Measurements from ENCODE around the gene FAHD1.
A peak's percentile ranks its signal among the peaks of the same experiment; 100 is the strongest.

The FAHD1 gene

DNA sequence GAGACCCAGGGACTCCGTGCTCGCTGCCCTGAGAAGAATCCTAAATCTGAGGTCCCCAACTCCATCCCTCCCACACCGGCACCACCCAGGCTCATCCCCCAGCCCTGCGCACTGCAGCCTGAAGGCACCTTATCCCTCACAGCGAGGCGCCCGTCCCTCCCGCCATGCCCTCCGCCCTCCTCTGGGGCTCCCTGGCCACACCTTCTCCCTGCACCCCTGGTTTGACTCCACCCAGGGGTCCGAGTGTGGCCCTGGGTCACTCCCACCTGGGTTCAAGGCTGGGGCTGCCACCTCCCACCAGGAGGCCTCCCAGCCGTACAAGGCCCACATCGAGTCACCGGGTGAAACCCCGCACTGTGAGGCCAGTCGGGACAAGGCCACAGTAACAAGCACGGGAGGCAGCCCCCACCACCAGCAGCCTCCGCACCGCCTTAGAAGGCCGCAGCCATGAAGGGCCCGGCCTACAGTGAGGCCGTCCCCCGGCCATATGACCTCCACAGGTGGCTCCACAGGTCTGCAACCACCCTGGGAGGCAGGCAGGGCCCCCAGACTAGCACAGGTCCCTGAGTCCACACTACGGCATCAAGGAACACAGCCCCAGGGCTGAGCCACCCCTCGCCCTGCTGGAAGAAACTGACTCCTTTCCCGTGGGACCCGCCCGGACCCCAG lies 8.7 kb upstream of the FAHD1 start:
- no peak for DNase-seq

DNA sequence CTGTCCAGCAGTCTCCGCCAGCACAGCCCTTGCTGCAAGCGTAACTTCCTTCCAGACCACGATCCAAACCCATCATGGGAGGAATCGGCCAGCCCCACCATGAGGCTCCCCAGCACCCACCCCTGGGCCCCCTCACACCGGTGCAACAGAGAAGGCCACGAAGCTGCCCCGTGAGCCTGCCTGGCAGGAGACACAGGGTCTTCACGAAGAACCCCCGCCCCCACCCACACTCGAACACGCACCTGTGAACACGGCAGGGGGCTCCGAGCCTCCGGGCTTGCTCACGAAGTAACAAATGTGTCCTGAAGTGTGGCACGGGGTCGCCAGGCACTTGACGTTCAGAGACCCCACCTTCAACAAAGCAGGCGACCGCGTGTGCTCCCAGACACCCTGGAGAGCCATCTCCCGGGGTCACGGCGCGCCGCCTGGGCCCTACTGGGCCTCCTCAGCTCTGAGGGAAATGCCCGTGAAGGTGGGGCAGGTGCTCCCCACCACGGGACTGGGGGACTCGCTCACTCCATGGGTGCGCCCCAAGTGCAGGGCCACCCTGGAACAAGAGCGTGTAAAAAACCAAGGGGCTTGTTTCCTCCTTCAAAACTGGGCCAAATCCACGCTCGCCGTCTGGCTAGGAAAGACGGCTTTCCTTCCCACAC lies 8.0 kb upstream of the FAHD1 start:
- no peak for DNase-seq

DNA sequence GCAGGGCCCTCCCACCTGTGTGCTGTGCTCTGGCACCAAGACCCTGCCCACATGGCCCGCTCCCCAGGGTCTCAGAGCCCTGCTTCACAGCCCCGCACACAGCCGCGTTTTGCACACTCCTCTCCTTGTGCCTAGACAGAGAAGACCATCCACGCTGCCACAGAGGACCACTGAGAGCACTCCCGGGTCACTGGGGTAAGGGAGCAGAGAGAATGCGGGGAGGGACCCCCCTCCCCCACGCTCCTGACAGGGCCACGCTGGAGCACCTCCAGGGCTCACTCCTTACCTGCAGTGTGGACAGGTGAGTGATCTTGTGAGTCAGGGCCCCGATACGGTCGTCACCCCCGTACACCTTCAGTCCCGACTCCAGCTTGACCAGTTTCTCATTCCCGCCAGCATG lies 7.4 kb upstream of the FAHD1 start:
- DNase-seq = no peak

DNA sequence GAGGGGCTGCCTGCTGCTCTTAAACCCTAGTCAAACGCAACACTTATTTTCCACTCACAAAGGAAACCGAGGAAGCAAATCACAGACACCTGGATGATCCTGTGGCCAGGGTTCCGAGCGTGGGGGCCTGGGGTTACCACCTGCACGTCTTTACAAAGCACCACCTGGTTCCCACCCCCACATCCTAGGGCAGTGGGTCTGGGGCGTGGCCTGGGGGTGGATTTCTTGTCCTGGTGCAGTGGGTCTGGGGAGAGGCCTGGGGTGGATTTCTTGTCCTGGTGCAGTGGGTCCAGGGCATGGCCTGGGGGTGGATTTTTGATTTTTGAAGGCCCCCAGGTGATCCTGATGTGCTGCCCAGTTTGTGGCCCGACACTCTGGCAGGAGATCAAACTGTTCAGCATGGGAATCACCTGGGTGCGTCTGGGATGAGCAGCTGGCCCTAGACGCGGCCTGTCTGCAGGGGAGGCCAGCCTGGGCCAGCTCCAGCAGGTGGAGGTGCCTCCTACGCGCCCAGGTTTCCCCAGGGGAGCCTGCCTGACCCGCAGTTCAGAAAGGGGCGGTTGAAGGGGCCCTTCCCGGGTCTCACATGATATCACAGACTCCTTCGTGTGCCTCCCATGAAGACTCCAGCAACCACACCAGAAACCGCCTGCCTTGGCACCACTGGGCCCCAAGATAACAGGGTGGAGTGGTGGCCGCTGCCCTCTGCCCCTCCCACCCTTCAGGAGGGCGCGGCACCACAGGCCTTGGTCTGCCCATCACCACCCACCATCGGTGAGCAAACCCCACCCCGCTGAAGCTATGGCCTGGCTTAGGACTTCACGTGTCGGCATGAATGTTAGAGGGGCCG lies 6.7 kb upstream of the FAHD1 start:
- no peak for DNase-seq

DNA sequence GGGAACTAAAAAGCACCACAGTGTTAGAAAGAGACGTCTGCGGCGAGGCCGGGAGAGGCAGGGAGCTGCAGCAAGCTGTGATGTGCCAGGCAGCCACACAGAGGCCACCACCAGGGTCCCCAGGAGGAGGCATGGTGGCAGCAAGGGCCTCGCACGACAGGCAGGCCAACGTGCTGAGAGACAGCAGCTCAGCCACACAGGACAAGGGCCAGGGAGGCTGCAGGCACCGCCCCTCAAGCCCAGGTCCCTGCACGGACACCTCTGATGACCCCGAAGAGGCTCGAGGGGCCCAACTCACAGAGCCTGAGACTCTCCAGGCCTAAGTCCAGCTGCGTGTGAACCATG lies 6.1 kb upstream of the FAHD1 start:
- no peak for DNase-seq

DNA sequence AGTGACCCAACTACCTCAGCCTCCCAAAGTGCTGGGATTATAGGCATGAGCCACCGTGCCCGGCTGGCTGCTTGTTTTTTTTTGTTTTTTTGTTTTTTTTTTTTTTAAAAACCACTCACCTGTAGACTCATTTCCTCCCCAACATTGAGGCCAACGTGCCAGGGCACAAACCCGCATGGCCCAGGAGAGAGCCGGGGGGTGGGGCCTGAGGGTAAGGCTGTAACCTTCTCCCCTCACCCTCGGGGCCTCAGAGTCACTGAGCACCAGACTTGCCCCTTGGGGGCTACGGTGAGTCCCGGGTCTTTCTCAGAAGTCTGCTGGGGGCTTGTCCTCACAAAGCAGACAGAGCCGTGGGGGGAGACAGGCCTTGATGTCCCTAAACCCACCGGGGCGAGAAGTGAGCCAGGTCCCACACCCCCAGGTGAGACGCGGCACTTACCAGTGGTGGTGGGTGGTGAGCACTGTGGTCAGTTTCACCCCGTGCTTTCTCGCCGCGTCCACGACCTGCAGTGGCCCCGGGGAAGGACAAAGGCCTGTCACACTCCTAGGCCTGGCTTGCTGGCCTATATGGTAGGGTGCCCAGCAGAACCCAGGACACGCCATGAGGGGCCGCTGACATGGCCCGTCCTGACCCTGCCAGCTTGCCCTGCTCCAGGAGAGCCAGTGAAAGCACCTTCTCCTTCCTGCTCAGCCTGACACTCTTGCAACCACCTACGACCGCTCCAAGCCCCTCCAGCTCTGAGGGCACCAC lies 5.0 kb upstream of the FAHD1 start:
- DNase-seq = no peak

DNA sequence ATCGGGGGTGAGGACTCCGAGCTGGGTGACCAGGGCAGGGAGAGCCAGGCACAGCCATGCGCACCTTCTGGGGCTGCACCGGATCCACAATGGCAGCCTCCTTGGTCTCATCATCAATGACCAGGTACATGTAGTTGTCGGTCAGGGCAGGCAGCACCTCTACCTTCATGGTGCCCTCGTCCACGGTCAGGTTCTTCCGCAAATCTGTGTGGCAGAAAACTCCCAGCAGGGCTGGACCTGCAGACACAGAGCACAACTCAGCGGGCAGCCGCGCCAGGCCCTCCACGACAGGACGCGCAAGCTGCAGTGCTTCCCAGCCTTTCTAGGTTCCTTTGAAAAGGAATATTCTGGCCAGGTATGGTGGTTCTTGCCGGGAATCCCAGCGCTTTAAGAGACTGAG lies 4.2 kb upstream of the FAHD1 start:
- no peak for DNase-seq

DNA sequence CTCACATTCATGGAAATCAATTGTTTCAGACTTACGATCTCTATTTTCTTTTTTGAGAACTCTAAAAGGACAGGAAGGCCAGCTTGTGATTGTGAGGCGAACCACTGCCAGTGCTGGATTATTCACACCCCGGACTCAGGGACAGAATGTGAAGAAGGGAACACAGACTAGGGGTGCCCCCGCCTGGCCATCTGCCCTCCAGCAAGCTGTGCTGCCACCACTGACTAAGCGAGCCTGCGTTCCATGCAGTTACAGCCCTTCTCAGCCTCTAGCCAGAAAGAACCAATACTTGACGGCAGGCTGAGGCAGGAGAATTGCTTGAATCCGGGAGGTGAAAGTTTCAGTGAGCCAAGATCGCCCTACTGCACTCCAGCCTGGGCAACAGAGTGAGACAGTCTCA lies 3.2 kb upstream of the FAHD1 start:
- peak; percentile 1 for DNase-seq

DNA sequence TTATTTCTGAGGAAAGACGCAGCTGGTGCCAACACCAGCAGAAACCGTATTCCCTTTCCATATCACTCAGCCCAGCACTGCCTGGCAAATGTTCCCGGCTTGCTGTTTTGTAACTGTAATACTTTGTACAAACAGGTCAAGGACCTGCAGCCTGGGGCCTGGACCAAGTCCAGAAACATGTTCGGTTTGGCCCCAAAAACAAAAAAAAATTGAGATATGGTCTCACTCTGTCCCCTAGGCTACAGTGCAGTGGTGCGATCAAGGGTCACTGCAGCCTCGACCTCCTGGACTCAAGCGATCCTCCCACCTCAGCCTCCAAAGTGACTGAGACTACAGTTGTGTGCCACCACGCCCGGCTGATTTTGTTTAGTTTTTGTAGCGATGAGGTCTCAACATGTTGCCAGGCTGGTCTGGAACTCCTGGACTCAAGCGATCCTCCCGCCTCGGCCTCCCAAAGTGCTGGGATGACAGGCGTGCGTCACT lies 1.6 kb upstream of the FAHD1 start:
- no peak for DNase-seq

DNA sequence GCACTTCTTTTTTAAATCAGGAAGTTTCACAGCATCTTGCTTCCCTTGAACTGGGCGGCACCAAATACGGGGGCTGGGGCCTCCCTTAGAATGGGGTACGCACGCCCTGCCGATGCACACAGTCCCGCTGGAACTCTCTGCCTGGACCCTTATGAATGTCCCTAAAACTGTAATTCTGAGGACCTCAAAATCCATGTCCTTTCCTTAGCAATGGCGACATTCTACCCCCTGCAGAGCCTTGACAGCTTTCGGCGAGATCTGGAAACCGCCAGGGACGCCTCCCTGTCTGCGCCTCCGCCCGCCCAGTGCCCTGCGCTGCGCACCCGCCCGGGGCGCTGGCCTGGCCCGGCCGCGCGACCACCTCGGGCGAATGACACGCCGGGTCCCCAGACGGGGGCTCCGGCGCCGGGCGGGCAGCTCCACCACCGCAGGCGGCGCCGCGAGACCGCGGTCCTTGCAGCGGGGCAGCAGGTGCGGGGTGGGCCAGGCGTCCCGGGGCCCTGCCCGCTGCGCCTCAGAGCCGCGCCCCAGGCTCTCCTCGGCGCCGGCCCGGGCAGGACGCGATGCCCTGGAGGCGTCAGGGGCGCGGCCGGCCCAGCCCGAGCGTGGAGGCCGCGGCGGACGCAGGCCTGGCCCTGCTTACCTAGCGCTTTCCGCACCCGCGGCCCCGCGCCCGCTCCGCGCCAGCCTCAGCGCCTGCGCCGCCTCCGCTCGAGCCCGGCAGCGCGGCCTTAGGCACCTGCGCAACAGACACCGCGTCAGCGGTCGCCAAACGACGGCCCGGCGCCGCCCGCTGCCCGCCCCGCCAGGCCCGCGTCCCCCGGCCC lies 929 bp upstream of the FAHD1 start:
- peak; percentile 9 for DNase-seq

DNA sequence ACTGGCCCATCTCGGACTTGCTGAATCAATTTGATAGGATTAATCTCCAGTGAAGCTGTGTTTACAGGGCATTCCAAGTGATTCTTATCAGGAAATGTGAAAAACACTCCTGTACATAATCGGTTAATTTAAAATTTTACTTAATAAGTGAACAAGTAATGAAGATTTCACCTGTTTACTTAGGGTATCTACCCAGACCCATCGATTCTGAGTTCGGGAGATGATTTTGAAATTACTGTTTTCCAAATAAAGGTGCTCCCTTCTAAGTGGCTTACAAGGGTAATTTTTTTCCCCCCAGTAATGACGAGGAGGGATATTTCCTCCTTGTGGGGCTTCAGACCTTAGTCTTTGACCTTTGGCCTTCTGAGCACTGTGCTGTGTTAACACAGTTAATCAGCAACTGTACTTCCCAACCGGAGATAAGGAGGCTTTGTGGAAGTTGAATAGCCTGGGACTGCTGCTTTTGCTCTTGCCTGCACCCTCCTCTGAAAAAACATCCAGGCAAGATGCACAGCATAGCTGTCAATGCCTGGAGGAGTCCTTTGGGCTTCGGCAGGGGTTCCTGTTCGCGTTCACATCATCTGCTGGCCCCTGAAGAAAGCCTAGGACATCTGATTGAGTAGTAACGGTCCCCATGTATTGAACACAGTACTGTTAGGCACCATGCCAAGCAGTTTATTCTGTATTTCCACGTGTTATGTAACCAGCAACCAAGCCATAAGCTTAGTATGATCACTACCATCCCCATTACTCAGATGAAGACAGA lies 1.8 kb downstream of the FAHD1 start:
- DNase-seq = no peak

DNA sequence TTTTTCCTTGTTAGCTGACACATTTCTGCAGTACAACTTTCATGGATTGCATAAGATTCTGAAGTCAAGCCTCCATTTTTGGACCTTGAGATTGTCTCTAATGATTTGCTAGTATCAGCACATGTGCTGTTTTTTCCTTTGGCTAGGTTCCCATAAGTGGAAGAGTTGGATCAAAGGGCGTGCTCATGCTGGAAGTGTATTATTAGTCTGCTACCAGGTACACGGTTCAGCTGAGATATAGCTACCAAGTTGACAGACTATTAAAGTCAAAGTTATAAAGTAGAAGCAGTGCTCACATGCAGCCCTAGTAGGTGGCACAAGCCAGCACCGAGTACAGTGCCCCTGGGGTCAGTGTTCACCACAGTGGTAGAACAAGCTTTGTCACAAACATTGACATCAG lies 3.2 kb downstream of the FAHD1 start:
- DNase-seq = no peak

DNA sequence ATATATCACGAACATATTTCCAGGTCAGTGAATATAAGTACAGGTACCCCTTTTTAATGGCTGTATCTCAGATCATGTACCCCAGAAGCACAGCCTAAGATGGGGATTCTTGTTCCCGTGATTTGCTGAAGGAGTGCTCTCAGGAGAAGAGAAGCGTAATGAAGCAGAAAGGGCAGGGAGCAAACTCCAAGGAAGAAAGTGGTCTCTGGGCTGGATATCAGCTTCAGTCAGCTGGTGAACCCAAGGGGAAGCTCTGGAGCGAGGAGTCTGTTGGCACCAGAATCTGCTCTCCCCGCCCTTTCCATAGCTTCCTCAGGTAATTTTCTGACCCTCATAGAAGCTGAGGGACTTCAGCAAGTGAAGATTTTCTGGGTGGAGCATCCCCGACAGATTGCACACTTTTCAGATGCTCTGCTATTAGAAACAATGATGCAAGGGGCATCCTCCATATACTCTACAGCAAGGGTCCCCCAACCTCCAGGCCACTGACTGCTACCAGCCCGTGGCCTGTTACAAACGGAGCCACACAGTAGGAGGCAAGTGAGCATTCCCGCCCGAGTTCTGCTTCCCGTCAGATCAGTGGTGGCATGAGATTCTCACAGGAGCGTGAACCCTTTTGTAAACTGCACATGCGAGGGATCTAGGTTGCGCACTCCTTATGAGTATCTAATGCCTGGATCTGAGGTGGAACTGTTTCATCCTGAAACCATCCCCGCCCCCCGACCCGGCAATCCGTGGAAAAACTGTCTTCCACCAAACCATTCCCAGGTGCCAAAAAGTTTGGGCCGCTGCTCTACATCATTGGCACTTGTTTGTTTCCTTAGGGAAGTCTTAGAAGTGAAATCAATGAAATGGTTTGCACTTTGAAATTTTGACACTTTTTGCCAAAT lies 4.4 kb downstream of the FAHD1 start:
- no peak for DNase-seq

DNA sequence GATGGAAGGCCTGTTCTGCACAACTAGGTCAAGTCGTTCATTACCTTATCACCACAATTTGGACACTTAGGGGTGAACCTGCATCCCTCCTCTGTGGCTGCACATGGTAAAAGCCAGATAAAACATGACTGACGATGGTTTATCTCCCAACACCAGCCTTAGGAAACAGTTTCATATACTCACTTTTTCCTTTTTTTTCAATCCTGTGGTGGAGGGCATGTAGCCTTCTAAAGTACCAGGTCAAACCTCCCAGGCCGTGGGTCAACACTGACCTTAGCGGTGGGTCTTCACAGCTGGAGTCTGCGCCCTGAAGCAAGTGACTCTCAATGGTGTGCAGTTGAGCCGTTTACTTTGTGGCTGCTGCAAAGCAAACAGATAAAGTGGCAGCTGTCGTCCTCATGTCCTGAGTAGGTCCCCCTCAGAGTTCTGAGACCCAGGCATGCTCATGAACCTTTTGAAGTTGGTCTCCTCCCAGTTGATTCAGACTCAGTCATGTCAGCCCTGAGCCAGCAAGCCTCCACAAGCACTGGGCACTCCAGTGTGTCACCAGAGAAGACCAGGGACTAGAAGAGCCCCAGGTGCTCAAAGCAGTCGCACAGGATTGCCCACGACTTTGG lies 5.9 kb downstream of the FAHD1 start:
- DNase-seq = no peak

DNA sequence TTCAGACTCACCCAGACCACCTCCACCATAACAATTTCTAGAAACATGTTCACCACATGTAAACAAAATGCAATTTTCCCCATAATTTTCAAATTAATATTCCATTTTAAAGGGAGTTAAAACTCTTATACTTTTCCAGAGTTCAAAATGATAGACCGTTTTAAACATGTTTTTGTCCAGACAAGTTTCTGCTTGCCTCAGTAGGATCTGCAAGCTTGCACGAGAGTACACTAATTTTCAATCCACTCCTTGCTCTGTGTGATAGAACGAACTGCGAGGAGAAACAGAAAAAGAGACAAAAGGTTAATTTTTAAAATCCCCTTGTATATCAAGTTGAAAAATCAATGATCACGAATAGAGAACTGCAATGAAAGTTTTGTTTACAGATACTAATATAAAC lies 7.1 kb downstream of the FAHD1 start:
- DNase-seq = no peak

DNA sequence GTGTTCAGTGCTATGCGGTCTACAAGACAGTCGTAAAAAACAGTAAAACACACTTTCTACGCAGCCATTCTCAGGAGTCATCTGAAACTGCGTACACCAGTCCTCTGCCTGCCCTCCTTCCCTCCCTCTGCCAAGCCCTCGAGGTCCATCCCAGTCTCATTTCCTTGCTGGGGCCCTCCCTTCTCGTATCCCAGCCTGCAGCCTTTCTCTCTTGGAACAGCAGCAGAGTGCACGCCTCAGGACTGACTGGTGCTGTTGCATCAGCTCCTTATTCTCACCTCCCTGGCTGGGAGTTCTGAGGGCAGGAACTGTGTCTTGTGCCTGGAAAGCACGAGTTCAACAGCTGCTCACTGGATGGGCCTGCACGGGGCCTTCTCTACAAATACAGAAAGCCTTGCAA lies 12.5 kb downstream of the FAHD1 start:
- DNase-seq = no peak

DNA sequence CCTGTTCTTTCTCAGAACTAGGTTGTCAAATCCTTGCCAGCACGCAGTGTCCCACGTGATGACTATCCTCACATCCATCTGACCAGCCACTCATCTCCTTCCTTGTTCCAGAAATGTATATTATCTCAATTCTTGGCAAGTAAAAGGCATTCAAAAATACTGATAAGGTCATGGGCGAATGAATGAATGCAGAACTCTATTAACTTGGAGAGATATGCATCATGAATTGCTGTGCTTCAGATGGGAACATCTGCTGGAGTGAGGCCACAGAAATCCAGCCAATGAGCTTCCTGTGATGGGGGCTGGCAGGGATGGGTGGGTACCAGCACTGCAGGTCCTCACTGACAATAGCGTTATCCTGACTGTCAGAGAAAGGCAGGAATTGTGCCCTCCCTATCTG lies 19.0 kb downstream of the FAHD1 start:
- no peak for DNase-seq

DNA sequence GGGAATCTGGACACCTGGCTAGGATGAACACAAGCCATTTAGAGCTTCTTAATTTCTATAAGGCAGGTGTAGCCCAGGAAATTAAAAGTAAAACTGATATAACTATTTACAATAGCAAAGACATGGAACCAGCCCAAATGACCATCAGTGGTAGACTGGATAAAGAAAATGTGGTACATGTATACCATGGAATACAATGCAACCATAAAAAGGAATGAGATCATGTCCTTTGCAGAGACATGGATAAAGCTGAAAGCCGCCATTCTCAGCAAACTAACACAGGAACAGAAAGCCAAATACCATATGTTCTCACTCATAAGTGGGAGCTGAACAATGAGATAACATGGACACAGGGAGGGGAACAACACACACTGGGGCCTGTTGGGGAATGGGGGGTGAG lies 19.4 kb downstream of the FAHD1 start:
- DNase-seq = no peak

DNA sequence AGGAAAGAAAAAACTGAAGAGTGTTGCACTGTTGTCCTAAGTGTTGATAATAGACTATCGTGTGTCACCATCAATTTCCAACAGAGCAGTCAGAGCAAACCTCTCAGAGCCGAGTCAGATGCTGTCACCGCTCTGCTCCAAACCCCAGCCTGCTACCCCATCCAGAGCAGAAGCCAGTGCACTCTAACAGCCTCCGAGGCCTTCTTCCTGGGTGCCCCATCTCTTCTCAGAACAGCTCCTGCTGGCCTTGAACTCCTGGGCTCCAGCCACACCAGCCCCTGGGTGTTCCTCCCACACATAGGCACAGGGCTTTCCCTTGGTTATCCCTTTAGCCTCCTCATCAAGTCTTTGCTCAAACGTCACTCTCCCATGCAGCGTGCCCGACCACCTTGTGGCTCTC lies 24.0 kb downstream of the FAHD1 start:
- DNase-seq = no peak

DNA sequence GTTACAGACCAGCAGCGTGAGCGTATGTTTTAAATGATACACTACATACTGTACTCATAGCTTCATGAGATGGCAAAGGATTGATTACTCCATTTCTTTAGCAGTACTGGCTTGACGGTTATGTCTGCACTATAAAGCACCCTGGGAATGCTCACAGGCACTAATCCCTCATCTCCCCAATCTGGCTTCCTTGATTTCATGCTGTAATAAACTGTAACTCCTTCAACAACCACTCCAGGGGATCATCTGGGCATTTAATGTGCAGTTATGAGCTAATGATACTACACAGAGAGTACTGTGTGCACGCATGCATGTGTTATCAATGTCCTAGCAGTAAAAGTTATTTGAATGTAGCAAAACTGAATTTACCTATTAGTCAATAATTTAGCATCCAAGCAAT lies 24.8 kb downstream of the FAHD1 start:
- DNase-seq = no peak
